SK-N-MC (cell line): ENCODE results near the gene SORBS1.

ENCODE experiments used
- DNase-seq: peaks from one replicate; pipeline ENCODE4 v3.0.0-alpha.2; 2011; ENCODE audit warnings: low read depth, low spot score
- H3K27ac ChIP-seq: fragments of 200-600 bp; sonication (generic); 2 replicates; pipeline ENCODE4 v1.5.1; 2016; ENCODE audit warnings: mixed run types
- H3K36me3 ChIP-seq: fragments of 200-600 bp; sonication (generic); 2 replicates; pipeline ENCODE4 v1.6.1; 2017; ENCODE audit warnings: antibody characterized with exemption, low read length, mixed read lengths; ENCODE audit not compliant: insufficient read depth
- H3K4me3 ChIP-seq: fragments of 200-600 bp; sonication (generic); 2 replicates; pipeline ENCODE4 v1.5.1; 2016
- H3K9ac ChIP-seq: fragments of 200-600 bp; sonication (generic); 2 replicates; pipeline ENCODE4 v1.8.0; 2017; ENCODE audit warnings: mixed run types, mixed read lengths; ENCODE audit not compliant: insufficient read length
- H3K9me3 ChIP-seq: fragments of 200-600 bp; sonication (generic); 2 replicates; pipeline ENCODE4 v1.6.1; 2017; ENCODE audit warnings: low read depth, mild to moderate bottlenecking, antibody characterized with exemption, low read length, moderate library complexity, mixed read lengths
- EZH2 ChIP-seq: fragments of 200-600 bp; sonication (generic); IDR thresholded peaks from one replicate; pipeline ENCODE4 v1.6.1; 2017; ENCODE audit warnings: antibody characterized with exemption
- FOXP2 ChIP-seq: optimal IDR thresholded peaks from 2 replicates; pipeline ENCODE3; 2011; ENCODE audit warnings: mild to moderate bottlenecking, moderate library complexity; ENCODE audit not compliant: insufficient read depth; ENCODE audit errors: extremely low read length, control extremely low read depth
- POLR2AphosphoS5 ChIP-seq: IDR thresholded peaks from 2 replicates; pipeline ENCODE4 v1.6.1; 2012; ENCODE audit warnings: mild to moderate bottlenecking, low read depth, low read length, borderline replicate concordance

SORBS1 gene

GRCh38 chr10:95572131-95572820, 11.1 kb upstream of the SORBS1 start:
- Histone ChIP-seq H3K9me3 (no peaks in the 10 kb centered on the region), H3K36me3 (no peaks in the 10 kb centered on the region), H3K9ac (no peak overlapping the region), H3K27ac (no peak overlapping the region), H3K4me3 (no peak overlapping the region)
- no peak for DNase-seq
- TF ChIP-seq POLR2AphosphoS5, result no peak

- TF ChIP-seq POLR2AphosphoS5 (no peak), EZH2 (no peak), FOXP2 (no peak)
- Histone ChIP-seq H3K9me3 (no peaks in the 10 kb centered on the region), H3K9ac (no peak overlapping the region), H3K4me3 (no peak overlapping the region), H3K27ac (no peak overlapping the region), H3K36me3 (no peaks in the 10 kb centered on the region)
- no peak for DNase-seq
These were observed 10.2 kb upstream of the SORBS1 start for GRCh38 chr10:95571390-95571789.

GRCh38 chr10:95569368-95569767, 8.2 kb upstream of the SORBS1 start:
- Histone ChIP-seq H3K36me3 (no peaks in the 10 kb centered on the region), H3K4me3 (no peak overlapping the region), H3K9me3 (no peaks in the 10 kb centered on the region), H3K9ac (no peak overlapping the region), H3K27ac (no peak overlapping the region)
- TF ChIP-seq FOXP2 (no peak), POLR2AphosphoS5 (no peak), EZH2 (no peak)
- no peak for DNase-seq

GRCh38 chr10:95567903-95568630, 6.9 kb upstream of the SORBS1 start:
- DNase-seq, result no peak
- Histone ChIP-seq H3K27ac (no peak overlapping the region), H3K4me3 (no peak overlapping the region), H3K9ac (no peak overlapping the region), H3K36me3 (no peaks in the 10 kb centered on the region), H3K9me3 (no peaks in the 10 kb centered on the region)
- TF ChIP-seq FOXP2, result no peak
- TF ChIP-seq EZH2, result no peak
- TF ChIP-seq POLR2AphosphoS5, result no peak

- Histone ChIP-seq H3K9me3 (no peaks in the 10 kb centered on the region), H3K36me3 (no peaks in the 10 kb centered on the region), H3K4me3 (no peak overlapping the region), H3K27ac (no peak overlapping the region), H3K9ac (no peak overlapping the region)
- TF ChIP-seq FOXP2 (no peak), EZH2 (no peak), POLR2AphosphoS5 (no peak)
- DNase-seq, result no peak
These were observed 5.0 kb upstream of the SORBS1 start for GRCh38 chr10:95566136-95566535.

- H3K4me3 ChIP-seq, result no peak overlapping the region
- H3K27ac ChIP-seq, result no peak overlapping the region
- DNase-seq, result no peak
- no peak overlapping the region for H3K9ac ChIP-seq
- no peaks in the 10 kb centered on the region for H3K9me3 ChIP-seq
- H3K36me3 ChIP-seq, result no peaks in the 10 kb centered on the region
- TF ChIP-seq POLR2AphosphoS5 (no peak), FOXP2 (no peak), EZH2 (no peak)
These were observed 4.2 kb upstream of the SORBS1 start for GRCh38 chr10:95565336-95565735.

GRCh38 chr10:95564291-95564690, 3.1 kb upstream of the SORBS1 start:
- DNase-seq, result no peak
- no peak for TF ChIP-seq EZH2
- TF ChIP-seq POLR2AphosphoS5, result no peak
- no peak for TF ChIP-seq FOXP2
- H3K9me3 ChIP-seq, result no peaks in the 10 kb centered on the region
- no peak overlapping the region for H3K9ac ChIP-seq
- no peaks in the 10 kb centered on the region for H3K36me3 ChIP-seq
- no peak overlapping the region for H3K4me3 ChIP-seq
- no peak overlapping the region for H3K27ac ChIP-seq

- Histone ChIP-seq H3K9me3 (no peaks in the 10 kb centered on the region), H3K27ac (no peak overlapping the region), H3K9ac (no peak overlapping the region), H3K4me3 (no peak overlapping the region), H3K36me3 (no peaks in the 10 kb centered on the region)
- no peak for TF ChIP-seq FOXP2
- no peak for TF ChIP-seq POLR2AphosphoS5
- no peak for TF ChIP-seq EZH2
- DNase-seq, result no peak
These were observed 1.3 kb upstream of the SORBS1 start for GRCh38 chr10:95562341-95562965.

- DNase-seq, result no peak
- Histone ChIP-seq H3K27ac (no peak overlapping the region), H3K9me3 (no peaks in the 10 kb centered on the region), H3K36me3 (no peaks in the 10 kb centered on the region), H3K4me3 (peak overlapping the region; percentile 66), H3K9ac (no peak overlapping the region)
- no peak for TF ChIP-seq POLR2AphosphoS5
- TF ChIP-seq FOXP2, result no peak
- no peak for TF ChIP-seq EZH2
These were observed 650 bp upstream of the SORBS1 start for GRCh38 chr10:95561864-95562177.
